ENCODE results near the gene C1orf115. TPM values are rescaled to one million over a fixed set of nuclear protein-coding genes. Genes with fewer than 3 reads are reported as not detected.

C1orf115 gene
- total RNA-seq, 1 donor, result 0.36 TPM

GRCh38 chr1:220706480-220706879 is 16.3 kb downstream of the C1orf115 start:
- TF ChIP-seq CTCF (IDR thresholded peaks at IDR 0.05; ENCODE audit: extremely low read depth, low read depth, low read length), result no peak
- H2AFZ ChIP-seq (ENCODE audit: low read length), result no peak overlapping the region

GRCh38 chr1:220707160-220707559 is 17.0 kb downstream of the C1orf115 start:
- H3K36me3 ChIP-seq (ENCODE audit: insufficient read depth, low read length), result no peaks in the 10 kb centered on the region
- H3K79me2 ChIP-seq (ENCODE audit: insufficient read depth, low read length), result no peaks in the 10 kb centered on the region
- DNase-seq (ENCODE audit: insufficient read length, low spot score, missing footprints), result no peak
- TF ChIP-seq CTCF (IDR thresholded peaks at IDR 0.05; ENCODE audit: extremely low read depth, low read depth, low read length), result no peak
- H3K27me3 ChIP-seq (ENCODE audit: insufficient read depth, low read length), result no peaks in the 10 kb centered on the region
- H3K4me2 ChIP-seq (ENCODE audit: insufficient read depth, low read length), result no peak overlapping the region
- H3K4me3 ChIP-seq (ENCODE audit: insufficient read depth, low read length), result no peak overlapping the region
- H4K20me1 ChIP-seq (ENCODE audit: insufficient read depth, low read length), result no peaks in the 10 kb centered on the region
- H3K9me3 ChIP-seq (ENCODE audit: low read depth, low read length), result no peaks in the 10 kb centered on the region
- H2AFZ ChIP-seq (ENCODE audit: low read length), result no peak overlapping the region
- no peaks in the 10 kb centered on the region for H3K4me1 ChIP-seq (ENCODE audit: insufficient read depth, low read length)
- H3K27ac ChIP-seq (ENCODE audit: low read depth, low read length), result no peak overlapping the region

More at GRCh38 chr1:220706480-220706879, 16.3 kb downstream of the C1orf115 start:
- H4K20me1 ChIP-seq (ENCODE audit: insufficient read depth, low read length), result no peaks in the 10 kb centered on the region
- no peaks in the 10 kb centered on the region for H3K79me2 ChIP-seq (ENCODE audit: insufficient read depth, low read length)
- H3K4me2 ChIP-seq (ENCODE audit: insufficient read depth, low read length), result no peak overlapping the region
- no peaks in the 10 kb centered on the region for H3K4me1 ChIP-seq (ENCODE audit: insufficient read depth, low read length)
- no peak for DNase-seq (ENCODE audit: insufficient read length, low spot score, missing footprints)
- H3K4me3 ChIP-seq (ENCODE audit: insufficient read depth, low read length), result no peak overlapping the region
- peaks cover 6% of the 10 kb centered on the region for H3K27me3 ChIP-seq (ENCODE audit: insufficient read depth, low read length)
- H3K27ac ChIP-seq (ENCODE audit: low read depth, low read length), result no peak overlapping the region
- H3K36me3 ChIP-seq (ENCODE audit: insufficient read depth, low read length), result no peaks in the 10 kb centered on the region
- H3K9me3 ChIP-seq (ENCODE audit: low read depth, low read length), result no peaks in the 10 kb centered on the region

GRCh38 chr1:220708244-220708643 is 18.1 kb downstream of the C1orf115 start:
- no peak overlapping the region for H3K27ac ChIP-seq (ENCODE audit: low read depth, low read length)
- H3K4me2 ChIP-seq (ENCODE audit: insufficient read depth, low read length), result no peak overlapping the region
- DNase-seq (ENCODE audit: insufficient read length, low spot score, missing footprints), result no peak
- H3K4me1 ChIP-seq (ENCODE audit: insufficient read depth, low read length), result no peaks in the 10 kb centered on the region
- no peak for TF ChIP-seq CTCF (IDR thresholded peaks at IDR 0.05; ENCODE audit: extremely low read depth, low read depth, low read length)
- no peaks in the 10 kb centered on the region for H3K9me3 ChIP-seq (ENCODE audit: low read depth, low read length)
- no peaks in the 10 kb centered on the region for H3K36me3 ChIP-seq (ENCODE audit: insufficient read depth, low read length)
- no peaks in the 10 kb centered on the region for H3K79me2 ChIP-seq (ENCODE audit: insufficient read depth, low read length)
- H3K27me3 ChIP-seq (ENCODE audit: insufficient read depth, low read length), result no peaks in the 10 kb centered on the region
- H4K20me1 ChIP-seq (ENCODE audit: insufficient read depth, low read length), result no peaks in the 10 kb centered on the region
- no peak overlapping the region for H2AFZ ChIP-seq (ENCODE audit: low read length)
- H3K4me3 ChIP-seq (ENCODE audit: insufficient read depth, low read length), result no peak overlapping the region

- H3K4me3 ChIP-seq (ENCODE audit: insufficient read depth, low read length), result no peak overlapping the region
- H3K4me2 ChIP-seq (ENCODE audit: insufficient read depth, low read length), result no peak overlapping the region
- H3K27me3 ChIP-seq (ENCODE audit: insufficient read depth, low read length), result no peaks in the 10 kb centered on the region
- H2AFZ ChIP-seq (ENCODE audit: low read length), result no peak overlapping the region
- H3K79me2 ChIP-seq (ENCODE audit: insufficient read depth, low read length), result no peaks in the 10 kb centered on the region
- no peak for TF ChIP-seq CTCF (IDR thresholded peaks at IDR 0.05; ENCODE audit: extremely low read depth, low read depth, low read length)
- no peaks in the 10 kb centered on the region for H3K9me3 ChIP-seq (ENCODE audit: low read depth, low read length)
- no peaks in the 10 kb centered on the region for H4K20me1 ChIP-seq (ENCODE audit: insufficient read depth, low read length)
- H3K4me1 ChIP-seq (ENCODE audit: insufficient read depth, low read length), result no peaks in the 10 kb centered on the region
- no peak for DNase-seq (ENCODE audit: insufficient read length, low spot score, missing footprints)
- H3K36me3 ChIP-seq (ENCODE audit: insufficient read depth, low read length), result no peaks in the 10 kb centered on the region
- H3K27ac ChIP-seq (ENCODE audit: low read depth, low read length), result no peak overlapping the region
Measured at GRCh38 chr1:220708936-220709801, 19.0 kb downstream of the C1orf115 start.

All from osteoblast (primary cell).